NCI-H187 treated with DMSO at 0.1 percent for 48 hours (cell line): ENCODE data around the gene KLHL6.
A peak's percentile ranks its signal among the peaks of the same experiment; 100 is the strongest.

Experiments used
- DNase-seq: peaks from one replicate; lab custom pipeline; 2025; lab: John Stamatoyannopoulos, UW

KLHL6 gene

GRCh38 chr3:183503746-183504145, 51.8 kb downstream of the KLHL6 start:
- no peak for DNase-seq

GRCh38 chr3:183502237-183503181, 53.0 kb downstream of the KLHL6 start:
- no peak for DNase-seq

GRCh38 chr3:183500981-183501704, 54.4 kb downstream of the KLHL6 start:
- DNase-seq = no peak

- DNase-seq = no peak
These were observed 55.2 kb downstream of the KLHL6 start for GRCh38 chr3:183500319-183500718.

GRCh38 chr3:183498634-183499033, 56.9 kb downstream of the KLHL6 start:
- no peak for DNase-seq

- DNase-seq = no peak
These were observed 58.2 kb downstream of the KLHL6 start for GRCh38 chr3:183497313-183497712.

- no peak for DNase-seq
These were observed 59.2 kb downstream of the KLHL6 start for GRCh38 chr3:183496311-183496710.

GRCh38 chr3:183494341-183494740, 61.2 kb downstream of the KLHL6 start:
- no peak for DNase-seq

- no peak for DNase-seq
These were observed 62.0 kb downstream of the KLHL6 start for GRCh38 chr3:183493296-183494045.

- no peak for DNase-seq
These were observed 62.7 kb downstream of the KLHL6 start for GRCh38 chr3:183492849-183493179.

- no peak for DNase-seq
These were observed 63.3 kb downstream of the KLHL6 start for GRCh38 chr3:183491923-183492848.

- no peak for DNase-seq
These were observed 64.2 kb downstream of the KLHL6 start for GRCh38 chr3:183491109-183491922.

- peak; percentile 81 for DNase-seq
These were observed 64.9 kb downstream of the KLHL6 start for GRCh38 chr3:183490653-183491052.

- no peak for DNase-seq
These were observed 65.3 kb downstream of the KLHL6 start for GRCh38 chr3:183490211-183490601.

GRCh38 chr3:183489455-183490210, 65.9 kb downstream of the KLHL6 start:
- no peak for DNase-seq

- no peak for DNase-seq
These were observed 67.2 kb downstream of the KLHL6 start for GRCh38 chr3:183488343-183488742.

GRCh38 chr3:183487896-183488295, 67.6 kb downstream of the KLHL6 start:
- DNase-seq = no peak

- DNase-seq = no peak
These were observed 68.5 kb downstream of the KLHL6 start for GRCh38 chr3:183487016-183487415.

- no peak for DNase-seq
These were observed 69.0 kb downstream of the KLHL6 start for GRCh38 chr3:183486472-183486871.

- no peak for DNase-seq
These were observed 69.9 kb downstream of the KLHL6 start for GRCh38 chr3:183485585-183485984.
